Measurements from ENCODE around the gene TCF7L2.

DNA sequence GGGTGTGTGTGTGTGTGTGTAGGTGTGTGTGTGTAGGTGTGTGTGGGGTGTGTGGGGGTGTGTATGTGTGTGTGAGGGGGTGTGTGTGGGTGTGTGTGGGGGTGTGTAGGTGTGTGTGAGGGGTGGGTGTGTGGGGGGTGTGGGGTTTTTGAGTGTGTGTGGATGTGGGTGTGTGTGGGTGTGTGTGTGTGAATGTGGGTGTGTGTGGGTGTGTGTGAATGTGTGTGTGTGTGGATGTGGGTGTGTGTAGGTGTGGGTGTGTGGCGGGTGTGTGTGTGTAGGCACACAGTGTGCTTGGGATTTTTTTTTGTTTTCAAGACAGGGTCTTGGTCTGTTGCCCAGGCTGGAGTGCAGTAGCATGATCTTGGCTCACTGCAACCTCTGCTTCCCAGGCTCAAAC, 36.8 kb upstream of the TCF7L2 start:
- TF ChIP-seq, protein P1, sequence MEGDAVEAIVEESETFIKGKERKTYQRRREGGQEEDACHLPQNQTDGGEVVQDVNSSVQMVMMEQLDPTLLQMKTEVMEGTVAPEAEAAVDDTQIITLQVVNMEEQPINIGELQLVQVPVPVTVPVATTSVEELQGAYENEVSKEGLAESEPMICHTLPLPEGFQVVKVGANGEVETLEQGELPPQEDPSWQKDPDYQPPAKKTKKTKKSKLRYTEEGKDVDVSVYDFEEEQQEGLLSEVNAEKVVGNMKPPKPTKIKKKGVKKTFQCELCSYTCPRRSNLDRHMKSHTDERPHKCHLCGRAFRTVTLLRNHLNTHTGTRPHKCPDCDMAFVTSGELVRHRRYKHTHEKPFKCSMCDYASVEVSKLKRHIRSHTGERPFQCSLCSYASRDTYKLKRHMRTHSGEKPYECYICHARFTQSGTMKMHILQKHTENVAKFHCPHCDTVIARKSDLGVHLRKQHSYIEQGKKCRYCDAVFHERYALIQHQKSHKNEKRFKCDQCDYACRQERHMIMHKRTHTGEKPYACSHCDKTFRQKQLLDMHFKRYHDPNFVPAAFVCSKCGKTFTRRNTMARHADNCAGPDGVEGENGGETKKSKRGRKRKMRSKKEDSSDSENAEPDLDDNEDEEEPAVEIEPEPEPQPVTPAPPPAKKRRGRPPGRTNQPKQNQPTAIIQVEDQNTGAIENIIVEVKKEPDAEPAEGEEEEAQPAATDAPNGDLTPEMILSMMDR (conservative IDR thresholded peaks at IDR 0.05): no peak
- no peak for TF ChIP-seq ZFX (IDR thresholded peaks at IDR 0.05)
